IMR-90 (cell line): Measurements from ENCODE around the gene PRR18. TPM values are rescaled to one million over a fixed set of nuclear protein-coding genes. Genes with fewer than 3 reads are reported as not detected.

ENCODE experiments used
- ATAC-seq: fragments of 200-7000 bp; cut with Tn5 transposase; 2 replicates; pipeline ENCODE4 v1.9.1; 2020; ENCODE audit warnings: low read depth, mild to moderate bottlenecking, moderate library complexity
- BruUV-seq: library from RNA; stranded (reverse); fragments of 400-500 nt; replicated peaks from 2 replicates; lab custom pipeline; 2021; lab: Mats Ljungman, UMichigan
- CTCF ChIA-PET: fragments of 300-600 bp; formaldehyde crosslinking; extraction: SDS; loops from one replicate; lab custom pipeline; 2021; ENCODE audit warnings: antibody characterized with exemption; lab: Yijun Ruan, JAX
- POLR2A ChIA-PET: fragments of 300-600 bp; sonication (Branson Sonifier 250); formaldehyde crosslinking; loops from one replicate; lab custom pipeline; 2022; ENCODE audit warnings: antibody characterized with exemption; ENCODE audit not compliant: unreplicated experiment; lab: Charles Lee
- DNase-seq: peaks from one replicate; pipeline ENCODE4 v3.0.0; 2013
- H2AFZ ChIP-seq: replicated peaks from 2 replicates; pipeline ENCODE3; 2013; ENCODE audit warnings: low read length, mild to moderate bottlenecking; ENCODE audit not compliant: poor library complexity
- H2AK5ac ChIP-seq: 2 replicates; pipeline ENCODE4 v1.6.1; 2013; ENCODE audit warnings: low read depth, low read length, inconsistent platforms
- H2AK9ac ChIP-seq: replicated peaks from 2 replicates; pipeline ENCODE3; 2013; ENCODE audit warnings: mild to moderate bottlenecking, low read depth, low read length, moderate library complexity; ENCODE audit not compliant: poor library complexity
- H2BK120ac ChIP-seq: 2 replicates; pipeline ENCODE4 v1.6.1; 2013; ENCODE audit warnings: low read depth, low read length, inconsistent platforms
- H2BK15ac ChIP-seq: 3 replicates; pipeline ENCODE4 v1.6.1; 2013; ENCODE audit warnings: low read depth, low read length, inconsistent platforms
- H2BK20ac ChIP-seq: 2 replicates; pipeline ENCODE4 v1.6.1; 2013; ENCODE audit warnings: low read depth, mild to moderate bottlenecking, inconsistent platforms, low read length, moderate library complexity
- H2BK5ac ChIP-seq: 2 replicates; pipeline ENCODE4 v1.6.1; 2013; ENCODE audit warnings: mild to moderate bottlenecking, low read depth, low read length, inconsistent platforms; ENCODE audit not compliant: poor library complexity, severe bottlenecking
- H3K14ac ChIP-seq: replicated peaks from 2 replicates; pipeline ENCODE4 v1.6.1; 2013; ENCODE audit warnings: low read depth, low read length, inconsistent platforms
- H3K18ac ChIP-seq: 2 replicates; pipeline ENCODE4 v1.6.1; 2013; ENCODE audit warnings: low read depth, low read length, control low read depth
- H3K23ac ChIP-seq: 2 replicates; pipeline ENCODE4 v1.6.1; 2013; ENCODE audit warnings: low read depth, low read length, inconsistent platforms
- H3K27ac ChIP-seq: 2 replicates; pipeline ENCODE4 v1.5.1; 2013; ENCODE audit warnings: mild to moderate bottlenecking, control low read depth, low read length; ENCODE audit not compliant: insufficient read depth
- H3K27me3 ChIP-seq: 2 replicates; pipeline ENCODE4 v1.6.1; 2013; ENCODE audit warnings: low read length; ENCODE audit not compliant: control insufficient read depth, insufficient read depth
- H3K36me3 ChIP-seq: 2 replicates; pipeline ENCODE4 v1.6.1; 2013; ENCODE audit warnings: low read length, mixed read lengths; ENCODE audit not compliant: control insufficient read depth, insufficient read depth
- H3K4ac ChIP-seq: 2 replicates; pipeline ENCODE4 v1.6.1; 2013; ENCODE audit warnings: low read depth, low read length, inconsistent platforms
- H3K4me1 ChIP-seq: 2 replicates; pipeline ENCODE4 v1.6.1; 2013; ENCODE audit warnings: low read length, mixed read lengths; ENCODE audit not compliant: control insufficient read depth, insufficient read depth
- H3K4me2 ChIP-seq: 2 replicates; pipeline ENCODE4 v1.6.1; 2013; ENCODE audit warnings: low read depth, mild to moderate bottlenecking, control low read depth, low read length, moderate library complexity
- H3K4me3 ChIP-seq: 2 replicates; pipeline ENCODE4 v1.5.1; 2013; ENCODE audit warnings: low read depth, mild to moderate bottlenecking, control low read depth, low read length, moderate library complexity; ENCODE audit not compliant: insufficient read depth
- H3K56ac ChIP-seq: 2 replicates; pipeline ENCODE4 v1.6.1; 2013; ENCODE audit warnings: low read length, inconsistent platforms; ENCODE audit not compliant: insufficient read depth; ENCODE audit errors: extremely low read depth
- H3K79me1 ChIP-seq, 2 experiments: 2 replicates each; pipeline ENCODE4 v1.6.1; 2013; ENCODE audit warnings: low read length in 2 of 2, inconsistent platforms in 1 of 2, low read depth in 1 of 2
- H3K9ac ChIP-seq: 2 replicates; pipeline ENCODE4 v1.6.1; 2013; ENCODE audit warnings: low read depth, low read length, control low read depth
- H3K9me1 ChIP-seq: 2 replicates; pipeline ENCODE4 v1.6.1; 2013; ENCODE audit warnings: low read length, inconsistent platforms; ENCODE audit not compliant: insufficient read depth
- H3K9me3 ChIP-seq: 2 replicates; pipeline ENCODE4 v1.6.1; 2013; ENCODE audit warnings: low read length; ENCODE audit not compliant: control insufficient read depth, insufficient read depth
- H4K20me1 ChIP-seq: 2 replicates; pipeline ENCODE4 v1.6.1; 2013; ENCODE audit warnings: low read length, inconsistent platforms; ENCODE audit not compliant: insufficient read depth
- H4K5ac ChIP-seq: 2 replicates; pipeline ENCODE4 v1.6.1; 2013; ENCODE audit warnings: mild to moderate bottlenecking, low read depth, low read length, control low read depth
- H4K8ac ChIP-seq, 2 experiments: 2 replicates each; pipeline ENCODE4 v1.6.1; 2013; ENCODE audit warnings: low read depth in 2 of 2, low read length in 2 of 2, control low read depth in 1 of 2, inconsistent platforms in 1 of 2
- H4K91ac ChIP-seq: 2 replicates; pipeline ENCODE4 v1.6.1; 2013; ENCODE audit warnings: low read depth, low read length, inconsistent platforms; ENCODE audit not compliant: insufficient read depth
- CEBPB ChIP-seq: IDR thresholded peaks from 2 replicates; pipeline ENCODE4 v1.6.1; 2012; ENCODE audit warnings: low read depth, low read length, improper control_type of control experiment
- RAD21 ChIP-seq: IDR thresholded peaks from 2 replicates; pipeline ENCODE4 v1.6.1; 2012; ENCODE audit warnings: low read length, improper control_type of control experiment
- whole genome bisulfite sequencing, 2 experiments: methylation state at CpG; one replicate each; pipeline versions ENCODE4 v1.1.5 to v1.1.7; 2013; ENCODE audit warnings: missing lambda C conversion rate in 2 of 2; ENCODE audit not compliant: insufficient read length in 1 of 2; ENCODE audit errors: extremely low coverage in 2 of 2; 5-methylcytosine and 5-hydroxymethylcytosine counted together
- dilution Hi-C: fragments of 300-500 bp; cut with HindIII; formaldehyde crosslinking; loops from one replicate; pipeline ENCODE4 v1.14.3; 2018; ENCODE audit warnings: low sequenced_read_pairs; ENCODE audit not compliant: unreplicated experiment
- in situ Hi-C: fragments of 300-500 bp; cut with MboI; formaldehyde crosslinking; loops from 3 replicates; pipeline ENCODE4 v1.14.3; 2019; ENCODE audit warnings: low sequenced_read_pairs, inconsistent platforms, mixed read lengths
- intact Hi-C: fragments of 100-400 bp; cut with micrococcal nuclease; formaldehyde crosslinking; loops from 2 replicates; pipeline ENCODE4 v1.10.0; 2022
- polyA plus RNA-seq, 3 experiments: library from polyadenylated mRNA; depleted of rRNA; stranded (reverse); fragments of >200 nt; gene quantifications; 2 replicates each; pipeline ENCODE4 v1.2.3, GENCODE V29; 2012; ENCODE audit warnings: low replicate concordance in 1 of 3
- total RNA-seq: library from RNA; depleted of rRNA; stranded (reverse); fragments of >200 nt; gene quantifications from 2 replicates; pipeline ENCODE4 v1.2.3, GENCODE V29; 2012

The PRR18 gene
- total and polyA plus RNA-seq, 2 of the 4 experiments (the other 2 are of a cell fraction), result not detected

- H3K56ac ChIP-seq, result no peak overlapping the region
- H3K4me2 ChIP-seq, result no peak overlapping the region
- H3K36me3 ChIP-seq, result no peaks in the 10 kb centered on the region
- no peaks in the 10 kb centered on the region for H4K20me1 ChIP-seq
- TF ChIP-seq CEBPB, result no peak
- no peak for TF ChIP-seq RAD21
- peaks cover 19% of the 10 kb centered on the region for H3K27me3 ChIP-seq
- no peak overlapping the region for H3K18ac ChIP-seq
- H3K9me1 ChIP-seq, result no peaks in the 10 kb centered on the region
- in situ Hi-C loops, result no loop called here
- intact Hi-C loops, result no loop called here
- no TSS peak for BruUV-seq
- H2AK5ac ChIP-seq, result no peak overlapping the region
- POLR2A ChIA-PET, result no interaction called here
- CTCF ChIA-PET, result no interaction called here
- DNase-seq (no peak), ATAC-seq (peak; percentile 44)
- no peaks in the 10 kb centered on the region for H3K9me3 ChIP-seq
- no peak overlapping the region for H3K23ac ChIP-seq
- no peaks in the 10 kb centered on the region for H3K79me1 ChIP-seq
- dilution Hi-C loops, result no loop called here
- no peak overlapping the region for H4K8ac ChIP-seq
- H3K14ac ChIP-seq, result no peak overlapping the region
- peaks cover 3% of the 10 kb centered on the region; the same call in 1 of the 2 replicates for H3K4me1 ChIP-seq
- H3K4ac ChIP-seq, result no peak overlapping the region
- no peak overlapping the region for H3K9ac ChIP-seq
- no peak overlapping the region for H3K4me3 ChIP-seq
- H4K5ac ChIP-seq, result no peak overlapping the region
- H2AFZ ChIP-seq, result no peak overlapping the region
- H2BK5ac ChIP-seq, result no peak overlapping the region
- no peak overlapping the region for H2BK120ac ChIP-seq
- H2AK9ac ChIP-seq, result no peak overlapping the region
- no peak overlapping the region for H2BK15ac ChIP-seq
- H3K27ac ChIP-seq, result no peak overlapping the region
- H2BK20ac ChIP-seq, result no peak overlapping the region
- H4K91ac ChIP-seq, result no peak overlapping the region
- WGBS, 2 experiments, result no CpG with 5 or more reads among the region's 5 CpGs
These were observed 47.4 kb upstream of the PRR18 start for GRCh38 chr6:166355552-166355951.
